ENCODE data around the gene CDC14A.

DNA sequence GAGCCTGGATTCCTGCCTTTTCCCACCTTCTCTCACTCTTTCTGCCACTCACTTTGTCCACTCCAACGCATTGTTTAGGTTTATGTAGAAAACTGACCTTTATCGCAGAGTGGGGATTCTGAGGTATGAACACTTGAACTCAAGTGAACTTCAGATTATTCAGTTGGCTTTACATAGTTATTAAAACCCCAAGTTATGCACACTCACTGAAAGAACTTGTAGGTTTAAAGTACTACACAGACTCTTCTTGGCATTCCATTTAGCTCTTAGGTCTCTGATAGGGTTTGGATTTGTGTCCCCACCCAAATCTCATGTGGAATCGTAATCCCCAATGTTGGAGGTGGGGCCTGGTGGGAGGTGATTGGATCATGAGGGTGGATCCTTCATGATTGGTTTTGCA lies 46.4 kb upstream of the CDC14A start:
- TF ChIP-seq, protein P1, sequence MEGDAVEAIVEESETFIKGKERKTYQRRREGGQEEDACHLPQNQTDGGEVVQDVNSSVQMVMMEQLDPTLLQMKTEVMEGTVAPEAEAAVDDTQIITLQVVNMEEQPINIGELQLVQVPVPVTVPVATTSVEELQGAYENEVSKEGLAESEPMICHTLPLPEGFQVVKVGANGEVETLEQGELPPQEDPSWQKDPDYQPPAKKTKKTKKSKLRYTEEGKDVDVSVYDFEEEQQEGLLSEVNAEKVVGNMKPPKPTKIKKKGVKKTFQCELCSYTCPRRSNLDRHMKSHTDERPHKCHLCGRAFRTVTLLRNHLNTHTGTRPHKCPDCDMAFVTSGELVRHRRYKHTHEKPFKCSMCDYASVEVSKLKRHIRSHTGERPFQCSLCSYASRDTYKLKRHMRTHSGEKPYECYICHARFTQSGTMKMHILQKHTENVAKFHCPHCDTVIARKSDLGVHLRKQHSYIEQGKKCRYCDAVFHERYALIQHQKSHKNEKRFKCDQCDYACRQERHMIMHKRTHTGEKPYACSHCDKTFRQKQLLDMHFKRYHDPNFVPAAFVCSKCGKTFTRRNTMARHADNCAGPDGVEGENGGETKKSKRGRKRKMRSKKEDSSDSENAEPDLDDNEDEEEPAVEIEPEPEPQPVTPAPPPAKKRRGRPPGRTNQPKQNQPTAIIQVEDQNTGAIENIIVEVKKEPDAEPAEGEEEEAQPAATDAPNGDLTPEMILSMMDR (IDR thresholded peaks at IDR 0.05; ENCODE audit: low read depth, low read length, poor library complexity, severe bottlenecking): no peak
- no peak for TF ChIP-seq EZH2phosphoT487 (IDR thresholded peaks at IDR 0.05; ENCODE audit: borderline replicate concordance, low read length)

All from DOHH2 (cell line).